D721Med (cell line): ENCODE data around the gene STXBP1.

Experiments used
- DNase-seq: peaks from one replicate; pipeline ENCODE4 v3.0.0; 2011; ENCODE audit warnings: low spot score; ENCODE audit not compliant: insufficient read length
- FAIRE-seq: peaks from 2 replicates; lab custom pipeline; 2011; peaks lifted over from hg19 to GRCh38; lab: Jason Lieb, UNC
- CTCF ChIP-seq: IDR thresholded peaks from 2 replicates; pipeline ENCODE4 v1.5.1; 2012; ENCODE audit warnings: mild to moderate bottlenecking, control low read depth; ENCODE audit not compliant: insufficient read depth; ENCODE audit errors: missing control alignments

The STXBP1 gene

GRCh38 chr9:127693143-127693542 is 81.1 kb downstream of the STXBP1 start:
- FAIRE-seq (no peak), DNase-seq (no peak)
- no peak for TF ChIP-seq CTCF

GRCh38 chr9:127693697-127694096 is 81.6 kb downstream of the STXBP1 start:
- no peak for DNase-seq
- no peak for TF ChIP-seq CTCF
- no peak for FAIRE-seq

- no peak for TF ChIP-seq CTCF
- FAIRE-seq, result no peak
- no peak for DNase-seq
These were observed 83.0 kb downstream of the STXBP1 start for GRCh38 chr9:127694890-127695720.

GRCh38 chr9:127697575-127697974 is 85.5 kb downstream of the STXBP1 start:
- FAIRE-seq (no peak), DNase-seq (no peak)
- no peak for TF ChIP-seq CTCF

- no peak for FAIRE-seq
- no peak for DNase-seq
- no peak for TF ChIP-seq CTCF
These were observed 86.3 kb downstream of the STXBP1 start for GRCh38 chr9:127698386-127698785.

GRCh38 chr9:127698985-127699670 is 87.1 kb downstream of the STXBP1 start:
- DNase-seq (no peak), FAIRE-seq (no peak)

More at GRCh38 chr9:127698985-127699670, 87.1 kb downstream of the STXBP1 start:
- TF ChIP-seq CTCF, result no peak
